Activated naive CD4-positive, alpha-beta T cell treated with anti-CD3 and anti-CD28 coated beads for 36 hours (primary cell): ENCODE measurements around the gene DNM1. TPM values are rescaled to one million over a fixed set of nuclear protein-coding genes. Genes with fewer than 3 reads are reported as not detected.
A peak's percentile ranks its signal among the peaks of the same experiment; 100 is the strongest.

Experiments
- microRNA-seq: library from miRNA; unstranded; fragments of <30 nt; microRNA quantifications from one replicate; pipeline ENCODE4 v1.2.0, GENCODE V29; 2022; ENCODE audit warnings: borderline microRNAs expressed, borderline replicate concordance
- total RNA-seq, 2 experiments: library from RNA; stranded (reverse); gene quantifications; one replicate each; pipeline ENCODE4 v1.2.3, GENCODE V29; 2021

DNM1 gene
- total RNA-seq, 2 experiments from 2014 or later, result 0.07 to 0.77 TPM

Small RNA genes lying within 50 kb of the gene (microRNA-seq; reads per million reads assigned to microRNA genes)
- gene MIR199B (8.8 reads per million, percentile 16 among the genes with 10 or more reads in this experiment), gene MIR3154 (not detected)

Other genes starting within 250 kb of the DNM1 start
- 10 to 100 TPM; 61.0 to 70.8 TPM for gene EEIG1, start 222.4 kb upstream of the DNM1 start, total RNA-seq
- gene NAIF1, start 136.1 kb upstream of the DNM1 start, total RNA-seq, result 10 to 100 TPM; 12.3 to 12.8 TPM
- gene SLC25A25, start 135.1 kb upstream of the DNM1 start, total RNA-seq, result 10 to 100 TPM; 12.0 to 12.7 TPM
- 10 to 100 TPM; 47.6 to 48.4 TPM for gene PTGES2, start 75.7 kb upstream of the DNM1 start, total RNA-seq
- not detected for gene LCN2, start 53.9 kb upstream of the DNM1 start, total RNA-seq
- 10 to 100 TPM; 73.3 to 77.7 TPM for gene BBLN, start 43.1 kb upstream of the DNM1 start, total RNA-seq
- 10 to 100 TPM; 79.5 to 82.8 TPM for gene CIZ1, start 11.8 kb upstream of the DNM1 start, total RNA-seq
- gene GOLGA2, start 72.6 kb downstream of the DNM1 start, total RNA-seq, result 10 to 100 TPM; 33.3 to 34.4 TPM
- gene SWI5, start 72.9 kb downstream of the DNM1 start, total RNA-seq, result 10 to 100 TPM; 13.3 to 15.5 TPM
- gene TRUB2, start 119.1 kb downstream of the DNM1 start, total RNA-seq, result 10 to 100 TPM; 28.0 to 29.4 TPM
- gene COQ4, start 119.5 kb downstream of the DNM1 start, total RNA-seq, result 10 to 100 TPM; 27.8 to 29.6 TPM
- 1 to 10 TPM; 5.7 to 6.8 TPM for gene SLC27A4, start 137.1 kb downstream of the DNM1 start, total RNA-seq
- gene URM1, start 168.0 kb downstream of the DNM1 start, total RNA-seq, result 10 to 100 TPM; 44.4 to 45.2 TPM
- under 1 TPM; 0.33 to 0.57 TPM for gene CERCAM, start 217.5 kb downstream of the DNM1 start, total RNA-seq